GM18511 (cell line): ENCODE measurements around the gene IDH2.

Experiments used
- ATAC-seq: cut with Tn5 transposase; IDR thresholded peaks from one replicate; pipeline ENCODE4 v1.9.1; 2021; ENCODE audit warnings: mild to moderate bottlenecking, moderate library complexity; ENCODE audit not compliant: unreplicated experiment

The IDH2 gene

GRCh38 chr15:90046289-90046688, 56.0 kb downstream of the IDH2 start:
- ATAC-seq = no peak

GRCh38 chr15:90044916-90045371, 57.3 kb downstream of the IDH2 start:
- ATAC-seq = no peak

GRCh38 chr15:90044191-90044590, 58.1 kb downstream of the IDH2 start:
- ATAC-seq = no peak

- ATAC-seq = no peak
These were observed 58.7 kb downstream of the IDH2 start for GRCh38 chr15:90043530-90044010.

GRCh38 chr15:90042766-90043529, 59.3 kb downstream of the IDH2 start:
- no peak for ATAC-seq

- no peak for ATAC-seq
These were observed 59.9 kb downstream of the IDH2 start for GRCh38 chr15:90042356-90042755.

- no peak for ATAC-seq
These were observed 61.6 kb downstream of the IDH2 start for GRCh38 chr15:90040618-90041017.

- ATAC-seq = no peak
These were observed 62.3 kb downstream of the IDH2 start for GRCh38 chr15:90039996-90040395.

GRCh38 chr15:90038632-90039095, 63.6 kb downstream of the IDH2 start:
- ATAC-seq = no peak

- ATAC-seq = peak; percentile 76
These were observed 64.2 kb downstream of the IDH2 start for GRCh38 chr15:90037961-90038631.

GRCh38 chr15:90037511-90037860, 64.8 kb downstream of the IDH2 start:
- ATAC-seq = no peak

GRCh38 chr15:90036806-90037510, 65.3 kb downstream of the IDH2 start:
- ATAC-seq = no peak

GRCh38 chr15:90036343-90036742, 65.9 kb downstream of the IDH2 start:
- no peak for ATAC-seq

- ATAC-seq = no peak
These were observed 66.4 kb downstream of the IDH2 start for GRCh38 chr15:90035840-90036230.

- ATAC-seq = no peak
These were observed 67.0 kb downstream of the IDH2 start for GRCh38 chr15:90035095-90035839.

GRCh38 chr15:90033448-90033847, 68.8 kb downstream of the IDH2 start:
- no peak for ATAC-seq
